GM18507 (cell line): ENCODE measurements around the gene ALDH1L1.
A peak's percentile ranks its signal among the peaks of the same experiment; 100 is the strongest.

ENCODE experiments used
- DNase-seq: peaks from one replicate; pipeline ENCODE4 v3.0.0; 2011; ENCODE audit warnings: low read depth; ENCODE audit not compliant: insufficient read length; ENCODE audit errors: extremely low spot score
- FAIRE-seq: peaks from 2 replicates; lab custom pipeline; 2011; peaks lifted over from hg19 to GRCh38; lab: Jason Lieb, UNC

ALDH1L1 gene

GRCh38 chr3:126126286-126126685 lies 54.1 kb downstream of the ALDH1L1 start:
- FAIRE-seq = no peak
- no peak for DNase-seq

GRCh38 chr3:126125781-126126251 lies 54.6 kb downstream of the ALDH1L1 start:
- FAIRE-seq (no peak), DNase-seq (no peak)

- DNase-seq (no peak), FAIRE-seq (no peak)
These were observed 55.0 kb downstream of the ALDH1L1 start for GRCh38 chr3:126125341-126125740.

- FAIRE-seq (no peak), DNase-seq (no peak)
These were observed 55.5 kb downstream of the ALDH1L1 start for GRCh38 chr3:126124896-126125295.

- FAIRE-seq (no peak), DNase-seq (no peak)
These were observed 56.1 kb downstream of the ALDH1L1 start for GRCh38 chr3:126124148-126124868.

GRCh38 chr3:126121632-126122031 lies 58.8 kb downstream of the ALDH1L1 start:
- FAIRE-seq = no peak

GRCh38 chr3:126121074-126121473 lies 59.3 kb downstream of the ALDH1L1 start:
- FAIRE-seq (no peak), DNase-seq (no peak)

More at GRCh38 chr3:126121632-126122031, 58.8 kb downstream of the ALDH1L1 start:
- DNase-seq = no peak

GRCh38 chr3:126119976-126120375 lies 60.4 kb downstream of the ALDH1L1 start:
- DNase-seq = no peak
- FAIRE-seq = no peak

GRCh38 chr3:126119008-126119675 lies 61.2 kb downstream of the ALDH1L1 start:
- FAIRE-seq (no peak), DNase-seq (no peak)

- FAIRE-seq (no peak), DNase-seq (no peak)
These were observed 61.8 kb downstream of the ALDH1L1 start for GRCh38 chr3:126118591-126118990.

GRCh38 chr3:126117786-126118185 lies 62.6 kb downstream of the ALDH1L1 start:
- no peak for FAIRE-seq
- no peak for DNase-seq

GRCh38 chr3:126117212-126117611 lies 63.2 kb downstream of the ALDH1L1 start:
- DNase-seq (no peak), FAIRE-seq (no peak)

GRCh38 chr3:126116526-126116925 lies 63.9 kb downstream of the ALDH1L1 start:
- DNase-seq (no peak), FAIRE-seq (no peak)

GRCh38 chr3:126114443-126115386 lies 65.7 kb downstream of the ALDH1L1 start:
- no peak for DNase-seq
- FAIRE-seq = no peak

GRCh38 chr3:126113733-126114442 lies 66.5 kb downstream of the ALDH1L1 start:
- peak; percentile 36 for FAIRE-seq
- DNase-seq = no peak

GRCh38 chr3:126113238-126113555 lies 67.2 kb downstream of the ALDH1L1 start:
- FAIRE-seq (no peak), DNase-seq (no peak)

- DNase-seq = no peak
- no peak for FAIRE-seq
These were observed 67.7 kb downstream of the ALDH1L1 start for GRCh38 chr3:126112531-126113237.

- FAIRE-seq (no peak), DNase-seq (no peak)
These were observed 68.6 kb downstream of the ALDH1L1 start for GRCh38 chr3:126111566-126112475.
